ENCODE measurements around the gene SMIM35. TPM values are rescaled to one million over a fixed set of nuclear protein-coding genes. Genes with fewer than 3 reads are reported as not detected.

The SMIM35 gene
- total RNA-seq (2021), result not detected in 2 replicates
- long read RNA-seq, result 0 reads

- H4K91ac ChIP-seq (ENCODE audit: insufficient read length, low read depth, low read length), result no peak within 1 kb of the TSS
- no peak within 1 kb of the TSS for H2BK120ac ChIP-seq (ENCODE audit: low read depth, low read length, poor library complexity, severe bottlenecking)
- Mint-ChIP-seq H3K4me3 (no peak within 1 kb of the TSS), H3K36me3 (ENCODE audit: insufficient read depth in 1 of 3, low read depth in 3 of 3) (peaks cover 0 to 4% (median 0%) of the 10 kb centered on the region in 3 experiments; a peak in 2 of 7 replicates), H3K4me1 (peaks cover 7 to 25% of the 10 kb centered on the region in 2 experiments), H3K9me3 (peaks cover 0 to 9% of the 10 kb centered on the region in 2 experiments; a peak in 3 of 5 replicates), H3K27me3 (ENCODE audit: low read depth) (peaks cover 24% of the 10 kb centered on the region), H3K27ac (no peak within 1 kb of the TSS; a peak in 1 of 7 replicates)
- no peak within 1 kb of the TSS for H3K4ac ChIP-seq (ENCODE audit: low read depth, low read length)
- H2BK5ac ChIP-seq (ENCODE audit: insufficient read length, low read length), result no peak within 1 kb of the TSS
- no peaks in the 10 kb centered on the region for H3K9me3 ChIP-seq (ENCODE audit: control insufficient read depth, low read depth, low read length)
- no peak within 1 kb of the TSS for H3K4me2 ChIP-seq (ENCODE audit: insufficient read depth, insufficient read length, low read length)
- H3K23ac ChIP-seq (ENCODE audit: insufficient read length, low read depth, low read length), result no peak within 1 kb of the TSS
- H2BK15ac ChIP-seq (ENCODE audit: low read depth, low read length), result no peak within 1 kb of the TSS
- no peaks in the 10 kb centered on the region for H3K27me3 ChIP-seq (ENCODE audit: insufficient read depth, low read length)
- no peaks in the 10 kb centered on the region for H4K20me1 ChIP-seq (ENCODE audit: control insufficient read depth, insufficient read depth, insufficient read length)
- H2BK12ac ChIP-seq (ENCODE audit: insufficient read length, low read depth, low read length), result no peak within 1 kb of the TSS
- no peak within 1 kb of the TSS for H3K9ac ChIP-seq (ENCODE audit: extremely low read depth, insufficient read length, low read length)
- no peak within 1 kb of the TSS for H3T11ph ChIP-seq (ENCODE audit: low read length)
- no peaks in the 10 kb centered on the region for H3K23me2 ChIP-seq (ENCODE audit: insufficient read length, low read depth, low read length, poor library complexity, severe bottlenecking)
- H3K56ac ChIP-seq (ENCODE audit: insufficient read length, low read depth, low read length), result no peak within 1 kb of the TSS
- WGBS (ENCODE audit: extremely low coverage, insufficient read length, low lambda C conversion rate), result no CpG with 5 or more reads among the region's 5 CpGs
- no peak within 1 kb of the TSS for H2BK20ac ChIP-seq (ENCODE audit: low read depth, low read length, poor library complexity, severe bottlenecking)
- H3K4me1 ChIP-seq (ENCODE audit: insufficient read depth, low read length), result no peaks in the 10 kb centered on the region
- H4K5ac ChIP-seq (ENCODE audit: insufficient read length, low read depth, low read length), result no peak within 1 kb of the TSS
- no peak within 1 kb of the TSS for H2AK5ac ChIP-seq (ENCODE audit: insufficient read length, low read length)
- no peak within 1 kb of the TSS for H3K27ac ChIP-seq (ENCODE audit: insufficient read length, low read depth, low read length)
- no peak within 1 kb of the TSS for H2AFZ ChIP-seq (ENCODE audit: low read length)
- no peak within 1 kb of the TSS for H4K8ac ChIP-seq (replicated peaks; ENCODE audit: insufficient read length, low read depth, low read length)
- H3K18ac ChIP-seq (ENCODE audit: insufficient read length, low read depth, low read length), result no peak within 1 kb of the TSS
- DNase-seq, result no peak
- H3K14ac ChIP-seq (ENCODE audit: insufficient read depth, low read length), result no peak within 1 kb of the TSS
- H3K79me2 ChIP-seq (ENCODE audit: insufficient read depth, low read length), result no peaks in the 10 kb centered on the region
- TF ChIP-seq, protein P1, sequence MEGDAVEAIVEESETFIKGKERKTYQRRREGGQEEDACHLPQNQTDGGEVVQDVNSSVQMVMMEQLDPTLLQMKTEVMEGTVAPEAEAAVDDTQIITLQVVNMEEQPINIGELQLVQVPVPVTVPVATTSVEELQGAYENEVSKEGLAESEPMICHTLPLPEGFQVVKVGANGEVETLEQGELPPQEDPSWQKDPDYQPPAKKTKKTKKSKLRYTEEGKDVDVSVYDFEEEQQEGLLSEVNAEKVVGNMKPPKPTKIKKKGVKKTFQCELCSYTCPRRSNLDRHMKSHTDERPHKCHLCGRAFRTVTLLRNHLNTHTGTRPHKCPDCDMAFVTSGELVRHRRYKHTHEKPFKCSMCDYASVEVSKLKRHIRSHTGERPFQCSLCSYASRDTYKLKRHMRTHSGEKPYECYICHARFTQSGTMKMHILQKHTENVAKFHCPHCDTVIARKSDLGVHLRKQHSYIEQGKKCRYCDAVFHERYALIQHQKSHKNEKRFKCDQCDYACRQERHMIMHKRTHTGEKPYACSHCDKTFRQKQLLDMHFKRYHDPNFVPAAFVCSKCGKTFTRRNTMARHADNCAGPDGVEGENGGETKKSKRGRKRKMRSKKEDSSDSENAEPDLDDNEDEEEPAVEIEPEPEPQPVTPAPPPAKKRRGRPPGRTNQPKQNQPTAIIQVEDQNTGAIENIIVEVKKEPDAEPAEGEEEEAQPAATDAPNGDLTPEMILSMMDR (conservative IDR thresholded peaks at IDR 0.05), result no peak
- H3K79me1 ChIP-seq (ENCODE audit: insufficient read depth, low read depth, low read length, poor library complexity, severe bottlenecking), result no peaks in the 10 kb centered on the region
Observed at GRCh38 chr11:118086913-118087768, at the start of gene SMIM35. Gene SMIM35, minus strand, starts transcription at chr11:118086963. Its CDS starts 206 bp downstream, at chr11:118086757.

Data from H9 (cell line).